ENCODE results near the gene LMO1.

The LMO1 gene

GRCh38 chr11:8293171-8293570 lies 29.5 kb upstream of the LMO1 start:
- no peak for TF ChIP-seq CTCF (conservative IDR thresholded peaks at IDR 0.05; ENCODE audit: low read depth, low read length)
- no peak for DNase-seq (ENCODE audit: low read depth)
- no peak overlapping the region for H3K4me3 ChIP-seq (ENCODE audit: low read length)

DNA sequence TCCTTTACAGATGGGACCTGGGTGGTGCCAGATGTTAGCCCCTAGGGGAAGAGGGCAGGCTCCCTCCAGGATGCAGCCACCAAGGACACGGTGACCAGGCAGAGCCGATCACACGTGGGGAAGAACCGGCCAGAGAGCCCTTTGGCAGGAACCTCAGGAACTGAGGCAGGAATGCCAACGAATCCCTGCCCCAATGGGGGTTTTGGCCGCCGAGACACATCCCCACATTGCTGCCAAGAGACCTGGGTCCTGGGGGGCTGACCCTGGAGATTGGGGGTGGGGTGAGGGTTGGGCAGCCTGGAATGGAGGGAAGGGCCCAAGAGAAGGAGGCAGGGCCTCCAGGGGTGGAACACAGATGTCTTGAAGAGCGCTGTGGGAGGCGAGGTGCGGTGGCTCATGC lies 28.7 kb upstream of the LMO1 start:
- DNase-seq (ENCODE audit: low read depth), result no peak
- no peak overlapping the region for H3K4me3 ChIP-seq (ENCODE audit: low read length)
- no peak for TF ChIP-seq CTCF (conservative IDR thresholded peaks at IDR 0.05; ENCODE audit: low read depth, low read length)

DNA sequence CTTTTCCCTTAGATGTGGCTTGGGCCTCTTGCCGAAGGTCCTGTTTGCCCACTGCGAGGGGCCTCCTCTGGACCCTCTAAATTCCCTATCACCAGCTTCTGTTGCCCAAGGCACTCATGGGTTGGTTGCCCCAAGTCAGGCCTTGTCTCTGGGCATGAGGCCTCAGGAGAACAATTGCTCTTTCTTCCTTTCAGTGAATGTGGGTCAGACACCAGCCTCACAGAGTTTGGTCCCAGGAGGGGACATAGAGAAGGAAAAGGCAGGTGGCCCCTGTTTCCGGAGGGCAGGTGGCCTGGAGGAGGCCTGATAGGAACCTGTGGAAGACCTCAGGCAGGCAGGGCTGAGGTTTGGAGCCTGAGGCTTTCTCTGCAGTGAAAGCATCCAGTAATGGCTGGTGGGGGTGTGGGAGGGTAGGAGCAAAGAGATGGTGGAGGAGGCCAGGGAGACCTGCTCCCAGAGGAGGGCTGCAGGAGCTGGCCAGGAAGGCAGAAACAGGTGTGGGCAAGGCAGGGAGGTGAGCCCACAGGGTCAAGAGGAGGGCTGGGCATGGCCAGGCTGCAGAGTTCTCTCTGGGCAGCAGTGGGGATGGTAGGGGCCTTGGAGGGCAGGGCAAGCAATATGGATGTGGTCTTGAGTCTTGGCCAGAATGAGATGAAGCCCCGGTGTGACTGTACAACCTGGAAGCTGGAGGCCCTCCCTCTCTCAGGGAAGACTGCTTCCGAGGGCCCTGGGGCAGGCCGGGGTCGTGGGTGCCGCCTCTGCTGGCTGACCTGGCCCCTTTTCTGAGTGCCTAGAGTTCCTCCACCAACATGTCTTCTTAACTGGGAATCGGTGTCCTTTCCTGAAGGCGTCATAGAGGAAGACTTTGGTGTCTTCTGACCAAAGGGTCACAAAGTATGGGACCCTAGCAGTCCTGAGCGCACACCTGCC lies 28.0 kb upstream of the LMO1 start:
- no peak overlapping the region for H3K4me3 ChIP-seq (ENCODE audit: low read length)
- no peak for TF ChIP-seq CTCF (conservative IDR thresholded peaks at IDR 0.05; ENCODE audit: low read depth, low read length)
- DNase-seq (ENCODE audit: low read depth), result no peak

- no peak for DNase-seq (ENCODE audit: low read depth)
- no peak overlapping the region for H3K4me3 ChIP-seq (ENCODE audit: low read length)
- TF ChIP-seq CTCF (conservative IDR thresholded peaks at IDR 0.05; ENCODE audit: low read depth, low read length), result no peak
Measured at GRCh38 chr11:8290081-8290810, 26.6 kb upstream of the LMO1 start.

- no peak for TF ChIP-seq CTCF (conservative IDR thresholded peaks at IDR 0.05; ENCODE audit: low read depth, low read length)
- H3K4me3 ChIP-seq (ENCODE audit: low read length), result no peak overlapping the region
- DNase-seq (ENCODE audit: low read depth), result no peak
Measured at GRCh38 chr11:8289492-8289918, 25.8 kb upstream of the LMO1 start.

DNA sequence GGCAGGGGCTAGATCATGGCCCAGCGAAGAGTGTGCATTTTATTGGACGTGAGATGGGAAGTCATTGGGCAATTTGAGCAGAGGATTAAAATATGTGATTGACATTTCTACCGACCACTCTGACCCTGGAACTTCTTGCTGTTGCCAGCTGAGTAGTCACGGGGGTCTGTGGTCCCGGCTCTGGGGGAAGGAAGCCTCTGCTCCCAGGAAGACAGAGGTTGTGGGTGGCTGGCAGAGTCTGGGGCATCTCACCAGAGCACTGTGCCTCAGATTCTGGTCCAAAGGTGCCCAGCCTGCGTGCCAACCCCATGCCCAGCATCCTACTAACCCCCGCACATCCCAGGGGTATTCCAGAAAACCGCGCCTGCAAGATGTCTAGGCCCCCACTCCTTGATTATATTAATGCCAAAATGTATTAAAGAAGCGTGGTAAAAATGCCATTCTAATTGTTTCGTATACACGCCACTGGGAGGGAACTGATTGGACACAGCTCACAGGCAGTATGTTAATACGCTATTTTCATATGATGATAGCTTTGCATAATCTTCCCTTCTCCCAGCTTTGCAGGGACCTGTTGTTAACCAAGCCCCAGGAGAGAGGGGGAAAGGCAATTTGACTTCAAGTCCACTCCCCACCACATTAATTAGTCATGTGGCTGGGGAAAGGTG lies 25.3 kb upstream of the LMO1 start:
- no peak for TF ChIP-seq CTCF (conservative IDR thresholded peaks at IDR 0.05; ENCODE audit: low read depth, low read length)
- no peak overlapping the region for H3K4me3 ChIP-seq (ENCODE audit: low read length)
- no peak for DNase-seq (ENCODE audit: low read depth)
